Activated naive CD4-positive, alpha-beta T cell treated with anti-CD3 and anti-CD28 coated beads, Interleukin-2, amount 10 ng/mL, durations not matched to agents 7 days and 5 days (primary cell): Measurements from ENCODE around the gene NECAB3.

Experiments
- CTCF ChIA-PET: fragments of 350-600 bp; sonication (Branson Sonifier 250); formaldehyde crosslinking; loops from one replicate; lab custom pipeline; 2021; ENCODE audit warnings: antibody characterized with exemption; lab: Charles Lee
- DNase-seq: peaks from one replicate; pipeline ENCODE4 v3.0.0-alpha.2; 2020
- H3K27ac Mint-ChIP-seq: one replicate; pipeline ENCODE4 v1.8.0; 2021; ENCODE audit warnings: mild to moderate bottlenecking, moderate library complexity, mixed read lengths
- H3K27me3 Mint-ChIP-seq: one replicate; pipeline ENCODE4 v1.8.0; 2021; ENCODE audit warnings: mild to moderate bottlenecking, mixed read lengths
- H3K36me3 Mint-ChIP-seq: one replicate; pipeline ENCODE4 v1.8.0; 2021; ENCODE audit warnings: mixed read lengths
- H3K4me1 Mint-ChIP-seq: one replicate; pipeline ENCODE4 v1.8.0; 2021; ENCODE audit warnings: mixed read lengths
- H3K4me3 Mint-ChIP-seq: one replicate; pipeline ENCODE4 v1.8.0; 2021; ENCODE audit warnings: mild to moderate bottlenecking, moderate library complexity, mixed read lengths
- H3K9me3 Mint-ChIP-seq: one replicate; pipeline ENCODE4 v1.8.0; 2021; ENCODE audit warnings: mixed read lengths

Gene NECAB3

DNA sequence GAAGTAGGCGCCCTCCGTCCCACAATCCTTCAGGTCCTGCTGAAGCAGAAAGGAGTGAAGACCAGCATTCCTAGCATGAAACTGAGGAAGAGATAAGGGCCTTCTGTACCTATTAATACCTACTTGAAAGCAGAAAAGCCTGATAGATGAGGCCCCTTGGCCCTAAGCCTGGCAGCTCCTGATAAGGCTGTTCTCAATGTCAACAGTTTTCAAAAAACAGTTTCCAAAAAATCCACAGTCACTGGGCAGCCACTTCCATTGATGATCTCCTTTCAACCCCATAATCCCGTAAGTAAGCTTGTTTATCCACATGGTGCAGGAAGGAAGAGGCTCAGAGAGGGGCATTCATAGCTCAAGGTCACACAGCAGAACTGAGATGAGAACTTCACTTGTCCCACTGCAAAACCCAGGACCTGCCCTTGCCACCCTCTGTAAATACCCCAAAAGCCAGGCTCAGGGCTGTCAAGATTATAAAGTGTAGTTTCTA lies 14.8 kb upstream of the NECAB3 start:
- H3K4me1 Mint-ChIP-seq: peaks cover 72% of the 10 kb centered on the region

DNA sequence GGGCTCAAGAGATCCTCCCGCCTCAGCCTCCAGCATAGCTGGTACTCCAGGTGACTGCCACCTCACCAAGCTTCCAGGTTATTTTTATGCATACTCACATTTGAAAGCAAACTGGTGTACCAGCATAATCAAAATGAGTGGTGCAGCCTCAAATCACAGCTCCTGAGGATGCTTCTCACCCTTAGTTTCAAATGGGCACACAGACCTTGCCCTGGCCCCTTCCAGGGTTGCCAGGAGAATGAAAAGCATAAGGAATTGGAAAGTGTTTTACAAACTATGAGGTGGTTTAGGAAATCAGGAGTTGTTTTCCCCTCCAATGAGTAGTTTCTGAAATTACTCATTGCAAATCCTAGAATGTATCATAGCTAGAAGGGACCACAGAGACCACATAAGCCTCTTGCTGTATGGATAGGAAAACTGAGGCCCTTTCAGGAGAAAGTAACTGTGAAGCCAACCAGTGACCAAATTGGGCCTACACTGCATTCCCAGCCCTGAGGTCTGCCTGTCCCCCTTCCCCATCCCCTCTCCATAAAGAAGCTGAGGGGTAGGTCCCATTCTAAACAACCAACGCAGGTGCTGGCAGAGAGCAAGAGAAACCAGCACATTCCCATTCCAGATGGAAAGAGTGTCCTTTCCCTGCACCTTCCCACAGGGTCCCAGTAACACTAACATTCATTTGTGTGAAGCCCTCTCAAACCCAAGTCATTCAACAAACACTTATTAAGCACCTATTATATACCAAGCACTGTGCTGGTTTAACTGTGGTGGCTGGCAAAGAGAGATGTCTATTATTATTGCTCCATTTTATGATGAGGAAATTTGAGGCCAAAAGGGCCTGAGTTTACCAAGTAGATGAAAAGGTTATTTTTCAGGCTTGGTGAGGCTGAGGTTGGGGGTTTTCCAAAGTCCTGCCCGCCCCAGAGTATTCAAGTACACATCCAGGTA lies 14.0 kb upstream of the NECAB3 start:
- peaks cover 75% of the 10 kb centered on the region for H3K4me1 Mint-ChIP-seq
- H3K9me3 Mint-ChIP-seq: no peaks in the 10 kb centered on the region
- CTCF ChIA-PET: interaction anchor here (1.3 kb wide), 1 partner anchor 24 kb away, joined by 3 read pairs; no protein-coding TSS in a partner anchor

More for the DNA sequence above, 14.8 kb upstream of the NECAB3 start:
- no peak overlapping the region for H3K4me3 Mint-ChIP-seq
- CTCF ChIA-PET: interaction anchor here (2.0 kb wide), 1 partner anchor 21 kb away, joined by 6 read pairs; no protein-coding TSS in a partner anchor
- no peak for DNase-seq
- peak overlapping the region; percentile 95 for H3K27ac Mint-ChIP-seq
- peaks cover 6% of the 10 kb centered on the region for H3K36me3 Mint-ChIP-seq
- H3K27me3 Mint-ChIP-seq: no peaks in the 10 kb centered on the region
- no peaks in the 10 kb centered on the region for H3K9me3 Mint-ChIP-seq

DNA sequence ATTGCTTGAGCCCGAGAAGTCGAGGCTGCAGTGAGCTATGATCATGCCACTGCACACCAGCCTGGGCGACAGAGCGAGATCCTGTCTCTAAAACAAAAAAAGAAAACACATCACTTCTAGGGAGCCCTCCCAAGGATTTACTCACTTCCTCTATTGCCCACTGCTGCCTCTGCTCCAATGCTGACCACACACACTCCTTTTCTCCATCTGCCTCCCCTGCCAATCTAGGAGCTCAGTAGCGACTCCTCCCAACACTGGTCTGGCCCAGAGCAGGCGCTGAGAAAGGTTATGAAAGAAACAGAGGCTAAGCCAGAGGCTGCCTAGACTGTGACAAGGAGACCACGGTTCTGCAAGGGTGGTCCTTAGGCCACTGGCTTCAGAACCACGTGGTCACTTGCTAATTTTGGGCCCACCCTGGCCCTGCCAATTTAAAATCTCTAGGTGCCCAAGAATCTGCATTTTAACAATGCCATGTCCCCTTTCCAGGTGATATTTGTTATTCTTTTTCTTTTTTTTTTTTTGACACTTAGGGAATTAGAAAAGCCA lies 13.2 kb upstream of the NECAB3 start:
- CTCF ChIA-PET: interaction anchor here (0.7 to 1.3 kb wide), 2 partner anchors 12 to 23 kb away, joined by 3 read pairs; no protein-coding TSS in a partner anchor
- no peaks in the 10 kb centered on the region for H3K9me3 Mint-ChIP-seq
- H3K4me3 Mint-ChIP-seq: no peak overlapping the region
- H3K4me1 Mint-ChIP-seq: peaks cover 83% of the 10 kb centered on the region
- no peak for DNase-seq
- H3K27ac Mint-ChIP-seq: peak overlapping the region; percentile 73
- H3K36me3 Mint-ChIP-seq: peaks cover 11% of the 10 kb centered on the region
- no peaks in the 10 kb centered on the region for H3K27me3 Mint-ChIP-seq

More for the DNA sequence above, 14.0 kb upstream of the NECAB3 start:
- Mint-ChIP-seq H3K4me3 (no peak overlapping the region), H3K27me3 (no peaks in the 10 kb centered on the region), H3K36me3 (peaks cover 6% of the 10 kb centered on the region), H3K27ac (peak overlapping the region; percentile 95)
- no peak for DNase-seq

DNA sequence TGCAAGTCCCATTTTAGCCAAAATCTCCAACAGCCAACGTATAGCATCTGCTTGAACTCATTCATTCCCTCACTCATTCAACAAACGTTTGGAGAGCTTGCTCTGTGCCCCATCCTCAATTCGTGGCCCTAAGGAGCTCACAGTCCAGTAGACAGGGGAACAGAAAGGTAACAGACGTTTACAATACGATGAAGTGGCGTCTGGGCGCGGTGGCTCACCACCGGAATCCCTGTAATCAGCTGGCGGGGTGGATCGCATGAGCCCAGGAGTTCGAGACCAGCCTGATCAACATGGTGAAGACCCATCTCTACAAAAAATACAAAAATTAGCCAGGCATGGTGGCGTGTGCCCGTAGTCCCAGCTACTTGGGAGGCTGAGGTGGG lies 12.7 kb upstream of the NECAB3 start:
- DNase-seq: no peak
- Mint-ChIP-seq H3K27me3 (no peaks in the 10 kb centered on the region), H3K27ac (peak overlapping the region; percentile 73), H3K4me1 (peaks cover 85% of the 10 kb centered on the region), H3K4me3 (peak overlapping the region; percentile 64), H3K36me3 (peaks cover 15% of the 10 kb centered on the region), H3K9me3 (no peaks in the 10 kb centered on the region)
- CTCF ChIA-PET: interaction anchor here (0.7 to 1.3 kb wide), 2 partner anchors 12 to 22 kb away, joined by 3 read pairs; no protein-coding TSS in a partner anchor

DNA sequence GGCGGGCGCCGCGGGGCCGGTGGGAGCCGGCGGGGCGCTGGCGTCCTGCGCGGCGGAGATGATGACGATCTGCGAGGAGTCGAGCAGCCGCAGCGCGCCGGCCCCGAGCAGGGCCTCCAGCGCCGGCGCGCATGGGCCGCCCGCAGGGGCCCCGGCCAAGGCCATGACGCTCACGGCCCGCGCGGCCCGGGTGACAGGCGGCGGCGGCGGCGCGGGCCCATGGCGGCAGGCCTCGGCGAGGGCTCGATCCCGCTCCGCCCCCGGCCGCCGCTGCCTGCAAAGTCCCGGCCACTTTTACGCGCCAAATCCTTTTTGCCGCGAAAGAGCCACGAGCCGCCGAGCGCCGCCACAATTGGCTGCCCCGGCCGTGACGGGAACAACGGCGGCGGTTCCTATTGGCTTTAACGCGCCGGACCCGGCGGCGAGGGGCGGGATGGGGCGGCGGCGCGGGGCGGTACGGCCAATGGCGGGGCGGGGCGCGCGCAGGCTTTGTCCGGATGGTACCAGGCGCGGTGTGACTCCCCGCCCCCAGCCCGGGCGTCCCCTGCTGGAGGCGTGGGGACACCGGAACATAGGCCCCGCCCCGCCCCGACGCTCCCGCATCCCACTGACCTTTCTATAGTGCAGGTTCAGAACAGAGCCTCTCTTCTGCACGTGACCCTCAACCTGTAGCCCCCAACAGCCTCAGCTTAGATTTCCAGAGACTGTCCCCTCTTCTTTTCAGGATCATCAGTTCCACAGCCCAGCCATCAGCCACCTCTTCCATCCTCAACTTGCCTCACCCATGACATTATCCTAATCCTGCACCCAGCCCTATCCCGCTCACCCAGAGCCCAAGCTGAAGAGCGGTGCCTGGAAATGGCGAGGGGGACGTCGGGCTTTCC lies 12.1 kb upstream of the NECAB3 start, which contains the start of gene E2F1:
E2F1 (minus strand) TSS at position 286 of the 884 bp plus-strand sequence; CDS start at position 165, 121 bp downstream.
- Mint-ChIP-seq H3K36me3 (peaks cover 20% of the 10 kb centered on the region), H3K4me1 (peaks cover 87% of the 10 kb centered on the region), H3K4me3 (peak within 1 kb of the TSS; percentile 89), H3K9me3 (no peaks in the 10 kb centered on the region), H3K27ac (peak within 1 kb of the TSS; percentile 94), H3K27me3 (no peaks in the 10 kb centered on the region)
- CTCF ChIA-PET: interaction anchor here (1.0 to 1.3 kb wide), 2 partner anchors 20 to 22 kb away, joined by 3 read pairs; partner anchors contain the start of gene ACTL10
- peak; percentile 96 for DNase-seq

DNA sequence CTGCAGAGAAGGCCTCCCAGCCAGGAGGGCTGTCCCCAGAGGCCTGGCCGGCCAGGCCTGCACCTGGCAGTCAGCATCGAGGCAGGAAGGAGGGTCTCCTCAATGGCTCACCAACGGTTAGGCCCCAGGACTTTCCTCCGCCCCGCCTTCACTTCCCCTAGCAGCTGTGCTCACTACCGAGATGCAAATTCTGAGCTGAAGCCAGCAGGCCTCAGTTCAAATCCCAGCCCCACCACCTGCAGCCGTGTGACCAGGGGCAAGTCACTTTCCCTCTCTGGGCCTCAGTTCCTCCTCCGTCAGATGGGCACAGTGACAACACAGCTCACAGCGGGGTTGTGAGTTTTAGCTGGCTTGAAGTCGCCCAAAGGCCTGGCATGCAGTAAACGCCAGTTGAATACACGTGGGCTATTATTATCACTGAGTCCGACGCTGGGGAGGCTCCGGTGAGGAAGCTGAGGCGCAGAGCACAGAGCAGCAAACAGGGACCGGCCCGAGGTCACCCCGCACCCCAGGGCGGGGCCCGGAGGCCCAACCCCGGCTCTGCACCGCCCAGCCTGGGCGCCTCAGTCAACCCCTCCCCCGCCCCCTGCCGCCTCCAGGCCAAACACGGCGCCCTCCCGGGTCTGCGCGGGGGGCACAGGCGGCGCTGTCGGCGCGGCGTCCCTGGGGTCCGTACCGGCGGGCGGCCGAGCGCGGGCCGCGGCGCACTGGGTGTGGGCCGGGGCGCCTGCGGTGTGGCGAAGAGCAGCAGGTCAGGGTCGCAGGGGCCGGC lies 11.3 kb upstream of the NECAB3 start:
- Mint-ChIP-seq H3K27me3 (no peaks in the 10 kb centered on the region), H3K27ac (peak overlapping the region; percentile 94), H3K36me3 (peaks cover 27% of the 10 kb centered on the region), H3K4me3 (peak overlapping the region; percentile 89), H3K9me3 (no peaks in the 10 kb centered on the region), H3K4me1 (peaks cover 87% of the 10 kb centered on the region)
- peak; percentile 79 for DNase-seq
- CTCF ChIA-PET: interaction anchor here (1.0 to 1.5 kb wide), 3 partner anchors 13 to 34 kb away, joined by 3 read pairs; partner anchors contain the start of genes ACTL10 and PXMP4

DNA sequence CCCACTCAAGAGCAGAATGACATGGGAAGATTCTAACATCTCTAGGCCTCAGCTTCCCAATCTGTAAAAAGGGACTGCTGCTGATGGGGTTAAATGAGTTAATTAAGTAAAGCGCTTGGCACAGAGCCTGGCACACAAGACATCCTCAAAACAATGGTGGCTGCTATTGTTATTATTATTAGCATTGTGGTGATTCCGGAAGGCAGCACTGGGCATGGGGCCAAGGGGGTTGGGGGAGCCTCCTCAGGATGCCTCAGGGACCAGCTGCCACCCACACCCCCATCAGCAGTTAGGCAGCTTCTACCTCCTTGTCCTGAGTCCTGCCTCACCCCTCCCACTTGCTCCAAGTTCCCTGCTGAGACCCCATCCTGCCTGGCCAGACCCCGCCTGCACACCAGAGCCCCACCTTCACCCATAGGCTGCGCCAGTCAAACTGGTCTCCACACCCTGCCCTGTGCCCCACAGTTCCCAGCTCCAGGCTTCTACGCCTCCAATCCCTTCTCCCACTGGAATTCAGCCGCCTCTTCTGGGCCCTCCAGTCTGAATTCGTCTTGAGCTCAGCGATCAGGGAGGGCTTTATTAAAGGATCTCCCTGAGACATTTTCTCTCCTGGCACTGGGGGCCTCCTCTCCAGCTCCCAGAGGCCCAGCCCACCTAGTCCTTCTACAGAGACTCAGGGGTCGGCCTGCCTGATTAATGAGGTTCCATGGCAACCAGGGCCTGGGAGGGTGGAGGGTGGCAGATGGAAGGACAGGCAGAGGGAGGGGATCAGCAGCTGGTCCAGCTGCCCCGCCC lies 10.5 kb upstream of the NECAB3 start:
- H3K9me3 Mint-ChIP-seq: no peaks in the 10 kb centered on the region
- CTCF ChIA-PET: interaction anchor here (0.8 to 1.5 kb wide), 4 partner anchors 12 to 135 kb away, joined by 3 read pairs; partner anchors contain the start of genes ACTL10 and PXMP4
- peak overlapping the region; percentile 89 for H3K4me3 Mint-ChIP-seq
- H3K36me3 Mint-ChIP-seq: peaks cover 29% of the 10 kb centered on the region
- DNase-seq: no peak
- H3K27ac Mint-ChIP-seq: peak overlapping the region; percentile 94
- no peaks in the 10 kb centered on the region for H3K27me3 Mint-ChIP-seq
- H3K4me1 Mint-ChIP-seq: peaks cover 87% of the 10 kb centered on the region

DNA sequence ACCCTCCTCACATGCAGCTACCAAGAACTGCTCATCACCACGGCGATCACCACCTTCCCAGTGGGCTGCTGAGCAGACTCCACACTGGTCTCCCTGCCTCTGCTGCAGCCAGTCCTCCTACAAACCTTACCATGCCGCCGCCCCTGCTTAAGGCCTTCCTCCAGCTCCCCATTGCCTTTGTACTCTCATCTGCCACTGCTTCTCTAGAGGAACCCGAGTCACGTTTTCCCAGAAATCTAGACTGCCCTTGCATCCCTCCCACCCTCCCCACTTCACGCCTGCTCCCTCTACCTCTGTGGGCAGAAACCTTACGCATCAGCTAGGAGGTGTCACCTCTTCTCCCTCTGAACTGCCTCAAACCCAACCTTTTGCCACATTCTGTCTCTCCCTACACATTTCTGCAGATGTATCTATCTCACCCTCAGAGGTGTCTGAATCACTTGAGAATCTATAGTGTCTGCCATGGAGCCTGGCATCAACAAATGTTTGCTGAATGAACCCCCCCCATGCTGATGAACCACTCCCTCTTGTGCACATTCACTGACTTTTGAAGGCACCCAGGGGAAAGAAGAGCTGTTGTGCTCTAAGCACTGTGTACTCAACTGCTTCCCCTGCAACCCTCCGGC lies 7.6 kb upstream of the NECAB3 start:
- DNase-seq: peak; percentile 36
- peak overlapping the region; percentile 19 for H3K4me3 Mint-ChIP-seq
- H3K4me1 Mint-ChIP-seq: peaks cover 83% of the 10 kb centered on the region
- H3K27me3 Mint-ChIP-seq: no peaks in the 10 kb centered on the region
- H3K27ac Mint-ChIP-seq: peak overlapping the region; percentile 95
- peaks cover 52% of the 10 kb centered on the region for H3K36me3 Mint-ChIP-seq
- CTCF ChIA-PET: interaction anchor here (1.0 to 5.2 kb wide), 3 partner anchors 11 to 49 kb away, joined by 3 to 43 read pairs (median 3); partner anchors contain the start of gene ACTL10
- H3K9me3 Mint-ChIP-seq: no peaks in the 10 kb centered on the region

DNA sequence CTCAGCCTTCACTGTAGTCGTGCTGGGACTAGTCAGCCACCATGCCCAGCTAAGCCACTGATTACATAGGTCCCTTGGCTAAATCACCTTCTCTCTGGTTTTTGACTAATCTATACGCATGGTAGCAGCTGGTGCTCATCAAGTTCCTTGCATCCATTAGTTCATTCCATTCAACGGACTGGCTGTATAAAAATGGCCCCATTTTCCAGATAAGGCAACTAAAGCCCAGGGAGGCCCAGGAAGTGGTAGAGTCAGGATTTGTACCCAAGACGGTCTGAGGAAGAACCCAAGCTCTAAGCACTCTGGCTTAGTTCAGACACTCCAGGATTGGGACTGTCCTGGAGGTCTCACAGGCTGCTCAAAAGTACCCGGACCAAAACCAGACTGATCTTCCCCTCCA lies 7.1 kb upstream of the NECAB3 start:
- H3K9me3 Mint-ChIP-seq: no peaks in the 10 kb centered on the region
- H3K27me3 Mint-ChIP-seq: no peaks in the 10 kb centered on the region
- H3K27ac Mint-ChIP-seq: peak overlapping the region; percentile 95
- no peak for DNase-seq
- H3K4me1 Mint-ChIP-seq: peaks cover 82% of the 10 kb centered on the region
- peaks cover 57% of the 10 kb centered on the region for H3K36me3 Mint-ChIP-seq
- CTCF ChIA-PET: interaction anchor here (1.0 to 5.2 kb wide), 3 partner anchors 10 to 50 kb away, joined by 3 to 43 read pairs (median 3); partner anchors contain the start of gene ACTL10
- peak overlapping the region; percentile 19 for H3K4me3 Mint-ChIP-seq

DNA sequence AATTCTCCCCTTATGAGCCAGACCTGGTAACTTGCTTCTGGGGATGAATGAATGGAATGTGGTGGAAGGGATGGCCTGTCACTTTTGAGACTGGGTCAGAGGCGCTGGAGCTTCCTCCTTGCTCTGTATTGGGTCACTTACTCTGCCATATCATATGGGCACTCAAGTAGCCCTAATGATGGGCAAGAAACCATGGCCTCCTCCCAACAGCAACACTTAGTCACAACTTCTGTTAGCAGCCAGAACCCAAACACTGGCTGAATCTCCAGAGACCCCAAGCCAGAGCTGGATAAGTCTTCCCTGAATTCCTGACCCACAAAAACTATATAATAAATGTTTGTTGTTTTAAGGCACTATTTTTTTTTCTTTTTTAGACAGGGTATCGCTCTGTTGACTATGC lies 6.5 kb upstream of the NECAB3 start:
- CTCF ChIA-PET: interaction anchor here (1.0 to 5.2 kb wide), 3 partner anchors 10 to 50 kb away, joined by 3 to 43 read pairs (median 3); partner anchors contain the start of gene ACTL10
- Mint-ChIP-seq H3K27ac (peak overlapping the region; percentile 95), H3K36me3 (peaks cover 63% of the 10 kb centered on the region), H3K4me3 (no peak overlapping the region), H3K4me1 (peaks cover 88% of the 10 kb centered on the region), H3K9me3 (no peaks in the 10 kb centered on the region), H3K27me3 (no peaks in the 10 kb centered on the region)
- DNase-seq: no peak

DNA sequence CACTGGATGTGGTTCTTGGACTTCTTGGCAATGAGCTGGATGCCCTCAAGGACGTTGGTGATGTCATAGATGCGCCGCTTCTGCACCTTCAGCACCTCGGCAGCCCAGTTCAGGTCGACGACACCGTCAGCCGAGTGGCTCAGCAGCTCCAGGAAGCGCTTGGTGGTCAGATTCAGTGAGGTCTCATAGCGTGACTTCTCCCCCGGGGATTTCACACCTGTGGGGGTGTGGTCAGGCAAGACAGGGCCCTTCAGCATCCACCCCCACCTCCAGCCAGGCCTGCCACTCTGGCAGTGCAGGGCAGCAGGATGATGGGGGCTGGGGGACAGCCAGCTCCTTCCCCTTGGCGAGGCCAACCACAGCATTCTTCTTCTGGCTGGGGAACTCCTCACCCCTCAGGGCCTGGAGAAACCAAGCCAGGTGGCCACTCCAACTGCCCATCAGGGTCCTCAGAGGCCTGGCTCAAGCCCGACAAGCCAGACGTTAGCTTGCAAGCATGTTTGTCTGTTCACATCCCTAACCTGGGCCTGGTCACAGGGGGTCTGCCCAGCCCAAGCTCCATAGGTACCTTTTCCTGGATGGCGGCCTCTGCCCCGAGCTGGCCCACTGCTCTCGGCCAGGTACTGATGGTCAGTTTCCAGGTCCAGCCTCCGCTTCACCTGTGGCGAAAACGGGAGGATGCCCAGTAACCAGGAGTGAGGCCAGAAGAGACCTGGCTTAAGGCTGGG lies 5.7 kb upstream of the NECAB3 start:
- H3K9me3 Mint-ChIP-seq: no peaks in the 10 kb centered on the region
- H3K36me3 Mint-ChIP-seq: peaks cover 66% of the 10 kb centered on the region
- peaks cover 90% of the 10 kb centered on the region for H3K4me1 Mint-ChIP-seq
- peak; percentile 68 for DNase-seq
- H3K4me3 Mint-ChIP-seq: peak overlapping the region; percentile 47
- CTCF ChIA-PET: interaction anchor here (1.2 to 5.2 kb wide), 3 partner anchors 10 to 52 kb away, joined by 4 to 43 read pairs (median 7); partner anchors contain the start of genes ACTL10 and ZNF341
- H3K27me3 Mint-ChIP-seq: no peaks in the 10 kb centered on the region
- peak overlapping the region; percentile 95 for H3K27ac Mint-ChIP-seq
